ENCODE data around the gene CDYL2.

GRCh38 chr16:80720804-80721371 is 83.5 kb downstream of the CDYL2 start:
- TF ChIP-seq POLR2AphosphoS5 (IDR thresholded peaks at IDR 0.05) (no peak), CTCF (IDR thresholded peaks at IDR 0.05) (no peak), POLR2A (IDR thresholded peaks at IDR 0.05; ENCODE audit: low read depth) (no peak)
